PC-3 (cell line): ENCODE data around the gene ANKS1B. TPM values are rescaled to one million over a fixed set of nuclear protein-coding genes. Genes with fewer than 3 reads are reported as not detected.

Experiments
- ATAC-seq: fragments of 200-7000 bp; cut with Tn5 transposase; 2 replicates; pipeline ENCODE4 v1.9.1; 2020; ENCODE audit warnings: mild to moderate bottlenecking, moderate library complexity
- BruUV-seq: library from RNA; stranded (reverse); fragments of 400-500 nt; replicated peaks from 2 replicates; lab custom pipeline; 2021; lab: Mats Ljungman, UMichigan
- CTCF ChIA-PET: fragments of 300-600 bp; sonication (Branson Sonifier 250); formaldehyde crosslinking; loops from one replicate; lab custom pipeline; 2022; ENCODE audit warnings: antibody characterized with exemption; lab: Charles Lee
- POLR2A ChIA-PET: fragments of 300-600 bp; sonication (Branson Sonifier 250); formaldehyde crosslinking; loops from one replicate; lab custom pipeline; 2022; ENCODE audit warnings: antibody characterized with exemption; ENCODE audit not compliant: unreplicated experiment; lab: Charles Lee
- DNase-seq: peaks from one replicate; pipeline ENCODE4 v3.0.0-alpha.2; 2015
- H2AFZ ChIP-seq: fragments of 300-600 bp; sonication (generic); 2 replicates; pipeline ENCODE4 v1.6.0; 2016; ENCODE audit warnings: antibody characterized with exemption, low read length
- H3F3A ChIP-seq: fragments of 300-600 bp; sonication (generic); one replicate; pipeline ENCODE4 v1.6.0; 2017; ENCODE audit warnings: antibody characterized with exemption, low read length, control low read depth, mild to moderate bottlenecking; ENCODE audit not compliant: unreplicated experiment
- H3K27ac ChIP-seq: fragments of 300-600 bp; sonication (generic); 2 replicates; pipeline ENCODE4 v1.5.1; 2016; ENCODE audit warnings: mild to moderate bottlenecking, low read length
- H3K27me3 ChIP-seq: fragments of 300-600 bp; sonication (generic); 2 replicates; pipeline ENCODE4 v1.6.1; 2016; ENCODE audit warnings: low read length, mixed read lengths
- H3K36me3 ChIP-seq: fragments of 300-600 bp; sonication (generic); 2 replicates; pipeline ENCODE4 v1.6.1; 2016; ENCODE audit warnings: low read depth, mixed run types, low read length, mixed read lengths
- H3K4me1 ChIP-seq: fragments of 300-600 bp; sonication (generic); 2 replicates; pipeline ENCODE4 v1.5.1; 2016; ENCODE audit warnings: low read length; ENCODE audit not compliant: insufficient read depth
- H3K4me2 ChIP-seq: fragments of 300-600 bp; sonication (generic); 2 replicates; pipeline ENCODE4 v1.6.0; 2016; ENCODE audit warnings: low read length
- H3K4me3 ChIP-seq: fragments of 300-600 bp; sonication (generic); 2 replicates; pipeline ENCODE4 v1.5.1; 2016; ENCODE audit warnings: mild to moderate bottlenecking, low read length, mixed read lengths
- H3K79me2 ChIP-seq: fragments of 300-600 bp; sonication (generic); 2 replicates; pipeline ENCODE4 v1.6.1; 2017; ENCODE audit warnings: low read length, mixed read lengths
- H3K9ac ChIP-seq: fragments of 300-600 bp; sonication (generic); 2 replicates; pipeline ENCODE4 v1.6.0; 2016; ENCODE audit warnings: mild to moderate bottlenecking, low read length
- H3K9me2 ChIP-seq: fragments of 300-600 bp; sonication (generic); replicated peaks from 2 replicates; pipeline ENCODE4 v1.6.1; 2016; ENCODE audit warnings: mixed run types, low read length, mixed read lengths
- H3K9me3 ChIP-seq: fragments of 300-600 bp; sonication (generic); 2 replicates; pipeline ENCODE4 v1.6.1; 2016; ENCODE audit warnings: low read length, mixed read lengths
- H4K20me1 ChIP-seq: fragments of 300-600 bp; sonication (generic); 2 replicates; pipeline ENCODE4 v1.6.1; 2016; ENCODE audit warnings: low read length, mixed read lengths
- EZH2 ChIP-seq: fragments of 300-600 bp; sonication (generic); IDR thresholded peaks from one replicate; pipeline ENCODE4 v1.6.1; 2017; ENCODE audit warnings: antibody characterized with exemption, mild to moderate bottlenecking, low read length; ENCODE audit not compliant: unreplicated experiment
- EZH2phosphoT487 ChIP-seq: fragments of 300-600 bp; sonication (generic); IDR thresholded peaks from 2 replicates; pipeline ENCODE4 v1.6.1; 2018; ENCODE audit warnings: mild to moderate bottlenecking, antibody characterized with exemption, low read length, borderline replicate concordance
- intact Hi-C: fragments of 100-400 bp; cut with micrococcal nuclease; formaldehyde crosslinking; loops from 2 replicates; pipeline ENCODE4 v1.9.0; 2023
- total RNA-seq: library from RNA; depleted of rRNA; stranded (reverse); fragments of >200 nt; gene quantifications from 2 replicates; pipeline ENCODE4 v1.2.3, GENCODE V29; 2014
- TF ChIP-seq, protein P1 (sequence below): fragments of 300-600 bp; sonication (generic); conservative IDR thresholded peaks from 2 replicates; pipeline ENCODE4 v1.5.1; 2017; ENCODE audit warnings: antibody characterized with exemption, low read depth, mild to moderate bottlenecking, low read length

ANKS1B gene
- total RNA-seq, 1 experiment from 2014 or later = 0.07 TPM

DNA sequence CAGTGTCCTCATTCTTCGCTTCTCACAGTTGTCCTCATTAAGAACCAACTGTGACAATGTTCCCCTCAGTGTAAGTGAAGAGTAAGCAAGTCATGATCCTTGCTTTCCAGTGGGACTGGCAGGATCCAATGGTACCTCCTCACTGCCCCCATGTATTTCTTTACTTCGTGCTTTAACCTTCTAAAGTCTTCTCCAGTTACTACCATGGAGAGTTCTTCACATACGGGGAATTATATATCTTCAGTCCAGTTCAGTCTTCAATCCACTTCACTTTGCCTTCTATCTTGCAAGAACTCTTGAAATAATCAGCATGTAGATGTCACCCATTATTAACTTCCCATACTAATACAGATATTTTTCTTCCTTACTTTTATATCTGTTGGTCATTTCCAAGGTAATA is 719.1 kb downstream of the ANKS1B start:
- intact Hi-C loops = no loop called here
- no peak for ATAC-seq

DNA sequence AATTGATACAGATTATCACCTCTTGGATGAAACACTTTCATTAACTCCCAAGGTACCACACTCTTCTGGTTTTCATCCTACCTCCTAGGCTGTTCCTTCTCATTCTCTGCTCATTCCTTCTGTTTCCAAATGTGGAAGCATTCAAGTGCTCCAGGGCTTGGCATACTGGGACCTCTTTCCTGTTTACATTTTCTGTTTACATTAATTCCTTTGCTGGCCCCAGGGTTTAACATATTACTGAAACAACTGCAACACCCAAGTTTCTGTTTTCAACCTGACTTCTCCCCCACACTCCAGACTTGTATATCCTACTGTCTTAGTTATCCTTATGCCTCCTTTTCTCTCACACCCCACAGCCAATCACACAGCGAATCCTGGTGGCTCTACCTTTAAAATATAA is 723.5 kb downstream of the ANKS1B start:
- Histone ChIP-seq H3F3A (no peaks in the 10 kb centered on the region), H3K79me2 (no peaks in the 10 kb centered on the region), H4K20me1 (no peaks in the 10 kb centered on the region), H3K36me3 (no peaks in the 10 kb centered on the region), H3K9ac (no peak overlapping the region), H2AFZ (no peak overlapping the region), H3K27ac (no peak overlapping the region), H3K4me1 (no peaks in the 10 kb centered on the region), H3K4me2 (no peak overlapping the region), H3K9me2 (no peaks in the 10 kb centered on the region), H3K4me3 (no peak overlapping the region), H3K9me3 (no peaks in the 10 kb centered on the region), H3K27me3 (peaks cover 8% of the 10 kb centered on the region; the same call in 1 of the 2 replicates)
- ChIA-PET POLR2A (no interaction called here), CTCF (no interaction called here)
- no peak for DNase-seq
- TF ChIP-seq EZH2 = no peak
- TF ChIP-seq, protein P1, sequence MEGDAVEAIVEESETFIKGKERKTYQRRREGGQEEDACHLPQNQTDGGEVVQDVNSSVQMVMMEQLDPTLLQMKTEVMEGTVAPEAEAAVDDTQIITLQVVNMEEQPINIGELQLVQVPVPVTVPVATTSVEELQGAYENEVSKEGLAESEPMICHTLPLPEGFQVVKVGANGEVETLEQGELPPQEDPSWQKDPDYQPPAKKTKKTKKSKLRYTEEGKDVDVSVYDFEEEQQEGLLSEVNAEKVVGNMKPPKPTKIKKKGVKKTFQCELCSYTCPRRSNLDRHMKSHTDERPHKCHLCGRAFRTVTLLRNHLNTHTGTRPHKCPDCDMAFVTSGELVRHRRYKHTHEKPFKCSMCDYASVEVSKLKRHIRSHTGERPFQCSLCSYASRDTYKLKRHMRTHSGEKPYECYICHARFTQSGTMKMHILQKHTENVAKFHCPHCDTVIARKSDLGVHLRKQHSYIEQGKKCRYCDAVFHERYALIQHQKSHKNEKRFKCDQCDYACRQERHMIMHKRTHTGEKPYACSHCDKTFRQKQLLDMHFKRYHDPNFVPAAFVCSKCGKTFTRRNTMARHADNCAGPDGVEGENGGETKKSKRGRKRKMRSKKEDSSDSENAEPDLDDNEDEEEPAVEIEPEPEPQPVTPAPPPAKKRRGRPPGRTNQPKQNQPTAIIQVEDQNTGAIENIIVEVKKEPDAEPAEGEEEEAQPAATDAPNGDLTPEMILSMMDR = no peak
- TF ChIP-seq EZH2phosphoT487 = no peak
- ATAC-seq = no peak
- intact Hi-C loops = no loop called here
- no TSS peak for BruUV-seq

More for the DNA sequence above, 719.1 kb downstream of the ANKS1B start:
- DNase-seq = no peak
- H3K9ac ChIP-seq = no peak overlapping the region
- H3K27me3 ChIP-seq = no peaks in the 10 kb centered on the region
- TF ChIP-seq, protein P1 = no peak
- TF ChIP-seq EZH2 (no peak), EZH2phosphoT487 (no peak)
- H3K9me3 ChIP-seq = no peaks in the 10 kb centered on the region
- H4K20me1 ChIP-seq = no peaks in the 10 kb centered on the region
- CTCF ChIA-PET = no interaction called here
- H3K4me3 ChIP-seq = no peak overlapping the region
- H3K9me2 ChIP-seq = no peaks in the 10 kb centered on the region
- H3K4me1 ChIP-seq = peaks cover 7% of the 10 kb centered on the region; the same call in 1 of the 2 replicates
- H3F3A ChIP-seq = no peaks in the 10 kb centered on the region
- no peaks in the 10 kb centered on the region for H3K36me3 ChIP-seq
- H3K27ac ChIP-seq = no peak overlapping the region
- POLR2A ChIA-PET = no interaction called here
- no peak overlapping the region for H3K4me2 ChIP-seq
- no peaks in the 10 kb centered on the region for H3K79me2 ChIP-seq
- no peak overlapping the region for H2AFZ ChIP-seq
- no TSS peak for BruUV-seq

DNA sequence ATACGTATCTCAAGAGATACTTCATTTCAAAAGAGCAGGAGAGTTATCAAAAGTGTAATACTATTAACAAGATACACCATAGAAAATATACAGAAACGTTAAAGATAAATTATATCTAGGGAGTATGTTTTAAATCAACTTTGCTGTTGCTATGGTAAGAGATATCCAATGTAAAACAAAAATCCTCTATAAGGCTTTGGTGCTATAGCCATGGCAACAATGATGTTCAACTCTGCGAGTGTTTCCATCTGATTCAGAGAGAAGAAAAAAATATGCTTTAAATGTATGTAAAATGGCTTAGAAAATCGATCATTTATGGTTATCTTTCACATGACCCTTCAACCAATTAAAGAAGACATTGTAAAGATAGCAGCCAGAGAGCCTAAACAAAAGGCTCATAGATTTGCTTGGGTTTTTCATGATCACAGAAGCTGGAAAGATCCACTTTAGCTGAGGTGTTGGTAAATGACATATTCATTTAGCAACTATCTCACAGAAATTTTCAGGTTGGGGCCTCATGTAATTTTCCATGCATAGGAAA is 724.2 kb downstream of the ANKS1B start:
- no TSS peak for BruUV-seq
- no peaks in the 10 kb centered on the region for H3K79me2 ChIP-seq
- intact Hi-C loops = no loop called here
- no peak for ATAC-seq
- peaks cover 8% of the 10 kb centered on the region; the same call in 1 of the 2 replicates for H3K27me3 ChIP-seq
- H4K20me1 ChIP-seq = no peaks in the 10 kb centered on the region
- no peak for DNase-seq
- H3K4me3 ChIP-seq = no peak overlapping the region
- H3K4me1 ChIP-seq = no peaks in the 10 kb centered on the region
- H2AFZ ChIP-seq = no peak overlapping the region
- no peaks in the 10 kb centered on the region for H3K9me3 ChIP-seq
- POLR2A ChIA-PET = no interaction called here
- TF ChIP-seq, protein P1 = no peak
- TF ChIP-seq EZH2phosphoT487 (no peak), EZH2 (no peak)
- H3K9ac ChIP-seq = no peak overlapping the region
- CTCF ChIA-PET = no interaction called here
- no peak overlapping the region for H3K27ac ChIP-seq
- no peaks in the 10 kb centered on the region for H3K9me2 ChIP-seq
- H3K36me3 ChIP-seq = no peaks in the 10 kb centered on the region
- no peaks in the 10 kb centered on the region for H3F3A ChIP-seq
- no peak overlapping the region for H3K4me2 ChIP-seq
